IMR-90 (cell line): ENCODE measurements around the gene CLMP. TPM values are rescaled to one million over a fixed set of nuclear protein-coding genes. Genes with fewer than 3 reads are reported as not detected.

Experiments used
- ATAC-seq: fragments of 200-7000 bp; cut with Tn5 transposase; 2 replicates; pipeline ENCODE4 v1.9.1; 2020; ENCODE audit warnings: low read depth, mild to moderate bottlenecking, moderate library complexity
- BruUV-seq: library from RNA; stranded (reverse); fragments of 400-500 nt; replicated peaks from 2 replicates; lab custom pipeline; 2021; lab: Mats Ljungman, UMichigan
- CTCF ChIA-PET: fragments of 300-600 bp; formaldehyde crosslinking; extraction: SDS; loops from one replicate; lab custom pipeline; 2021; ENCODE audit warnings: antibody characterized with exemption; lab: Yijun Ruan, JAX
- POLR2A ChIA-PET: fragments of 300-600 bp; sonication (Branson Sonifier 250); formaldehyde crosslinking; loops from one replicate; lab custom pipeline; 2022; ENCODE audit warnings: antibody characterized with exemption; ENCODE audit not compliant: unreplicated experiment; lab: Charles Lee
- DNase-seq: peaks from one replicate; pipeline ENCODE4 v3.0.0; 2013
- H2AFZ ChIP-seq: replicated peaks from 2 replicates; pipeline ENCODE3; 2013; ENCODE audit warnings: low read length, mild to moderate bottlenecking; ENCODE audit not compliant: poor library complexity
- H2AK5ac ChIP-seq: 2 replicates; pipeline ENCODE4 v1.6.1; 2013; ENCODE audit warnings: low read depth, low read length, inconsistent platforms
- H2AK9ac ChIP-seq: replicated peaks from 2 replicates; pipeline ENCODE3; 2013; ENCODE audit warnings: mild to moderate bottlenecking, low read depth, low read length, moderate library complexity; ENCODE audit not compliant: poor library complexity
- H2BK120ac ChIP-seq: 2 replicates; pipeline ENCODE4 v1.6.1; 2013; ENCODE audit warnings: low read depth, low read length, inconsistent platforms
- H2BK15ac ChIP-seq: 3 replicates; pipeline ENCODE4 v1.6.1; 2013; ENCODE audit warnings: low read depth, low read length, inconsistent platforms
- H2BK20ac ChIP-seq: 2 replicates; pipeline ENCODE4 v1.6.1; 2013; ENCODE audit warnings: low read depth, mild to moderate bottlenecking, inconsistent platforms, low read length, moderate library complexity
- H2BK5ac ChIP-seq: 2 replicates; pipeline ENCODE4 v1.6.1; 2013; ENCODE audit warnings: mild to moderate bottlenecking, low read depth, low read length, inconsistent platforms; ENCODE audit not compliant: poor library complexity, severe bottlenecking
- H3K14ac ChIP-seq: replicated peaks from 2 replicates; pipeline ENCODE4 v1.6.1; 2013; ENCODE audit warnings: low read depth, low read length, inconsistent platforms
- H3K18ac ChIP-seq: 2 replicates; pipeline ENCODE4 v1.6.1; 2013; ENCODE audit warnings: low read depth, low read length, control low read depth
- H3K23ac ChIP-seq: 2 replicates; pipeline ENCODE4 v1.6.1; 2013; ENCODE audit warnings: low read depth, low read length, inconsistent platforms
- H3K27ac ChIP-seq: 2 replicates; pipeline ENCODE4 v1.5.1; 2013; ENCODE audit warnings: mild to moderate bottlenecking, control low read depth, low read length; ENCODE audit not compliant: insufficient read depth
- H3K27me3 ChIP-seq: 2 replicates; pipeline ENCODE4 v1.6.1; 2013; ENCODE audit warnings: low read length; ENCODE audit not compliant: control insufficient read depth, insufficient read depth
- H3K36me3 ChIP-seq: 2 replicates; pipeline ENCODE4 v1.6.1; 2013; ENCODE audit warnings: low read length, mixed read lengths; ENCODE audit not compliant: control insufficient read depth, insufficient read depth
- H3K4ac ChIP-seq: 2 replicates; pipeline ENCODE4 v1.6.1; 2013; ENCODE audit warnings: low read depth, low read length, inconsistent platforms
- H3K4me1 ChIP-seq: 2 replicates; pipeline ENCODE4 v1.6.1; 2013; ENCODE audit warnings: low read length, mixed read lengths; ENCODE audit not compliant: control insufficient read depth, insufficient read depth
- H3K4me2 ChIP-seq: 2 replicates; pipeline ENCODE4 v1.6.1; 2013; ENCODE audit warnings: low read depth, mild to moderate bottlenecking, control low read depth, low read length, moderate library complexity
- H3K4me3 ChIP-seq: 2 replicates; pipeline ENCODE4 v1.5.1; 2013; ENCODE audit warnings: low read depth, mild to moderate bottlenecking, control low read depth, low read length, moderate library complexity; ENCODE audit not compliant: insufficient read depth
- H3K56ac ChIP-seq: 2 replicates; pipeline ENCODE4 v1.6.1; 2013; ENCODE audit warnings: low read length, inconsistent platforms; ENCODE audit not compliant: insufficient read depth; ENCODE audit errors: extremely low read depth
- H3K79me1 ChIP-seq, 2 experiments: 2 replicates each; pipeline ENCODE4 v1.6.1; 2013; ENCODE audit warnings: low read length in 2 of 2, inconsistent platforms in 1 of 2, low read depth in 1 of 2
- H3K9ac ChIP-seq: 2 replicates; pipeline ENCODE4 v1.6.1; 2013; ENCODE audit warnings: low read depth, low read length, control low read depth
- H3K9me1 ChIP-seq: 2 replicates; pipeline ENCODE4 v1.6.1; 2013; ENCODE audit warnings: low read length, inconsistent platforms; ENCODE audit not compliant: insufficient read depth
- H3K9me3 ChIP-seq: 2 replicates; pipeline ENCODE4 v1.6.1; 2013; ENCODE audit warnings: low read length; ENCODE audit not compliant: control insufficient read depth, insufficient read depth
- H4K20me1 ChIP-seq: 2 replicates; pipeline ENCODE4 v1.6.1; 2013; ENCODE audit warnings: low read length, inconsistent platforms; ENCODE audit not compliant: insufficient read depth
- H4K5ac ChIP-seq: 2 replicates; pipeline ENCODE4 v1.6.1; 2013; ENCODE audit warnings: mild to moderate bottlenecking, low read depth, low read length, control low read depth
- H4K8ac ChIP-seq, 2 experiments: 2 replicates each; pipeline ENCODE4 v1.6.1; 2013; ENCODE audit warnings: low read depth in 2 of 2, low read length in 2 of 2, control low read depth in 1 of 2, inconsistent platforms in 1 of 2
- H4K91ac ChIP-seq: 2 replicates; pipeline ENCODE4 v1.6.1; 2013; ENCODE audit warnings: low read depth, low read length, inconsistent platforms; ENCODE audit not compliant: insufficient read depth
- FOS ChIP-seq: fragments of 150-350 bp; IDR thresholded peaks from 2 replicates; pipeline ENCODE4 v1.6.1; 2016; ENCODE audit warnings: low read depth, low read length
- MAZ ChIP-seq: IDR thresholded peaks from 2 replicates; pipeline ENCODE4 v1.6.1; 2012; ENCODE audit warnings: low read depth, mild to moderate bottlenecking, low read length, improper control_type of control experiment, moderate library complexity, borderline replicate concordance
- MXI1 ChIP-seq: IDR thresholded peaks from 2 replicates; pipeline ENCODE4 v1.6.1; 2012; ENCODE audit warnings: low read depth, mild to moderate bottlenecking, low read length, moderate library complexity, borderline replicate concordance
- NFE2L2 ChIP-seq: fragments of 150-350 bp; IDR thresholded peaks from 2 replicates; pipeline ENCODE4 v1.6.1; 2016; ENCODE audit warnings: low read depth, mild to moderate bottlenecking, low read length
- POLR2A ChIP-seq: IDR thresholded peaks from 2 replicates; pipeline ENCODE4 v1.6.1; 2012; ENCODE audit warnings: mild to moderate bottlenecking, low read depth, low read length
- RCOR1 ChIP-seq: IDR thresholded peaks from 2 replicates; pipeline ENCODE4 v1.6.1; 2012; ENCODE audit warnings: mild to moderate bottlenecking, low read length, improper control_type of control experiment; ENCODE audit not compliant: insufficient replicate concordance
- RFX5 ChIP-seq: IDR thresholded peaks from 2 replicates; pipeline ENCODE4 v1.8.0; 2012; ENCODE audit warnings: low read depth, mild to moderate bottlenecking, low read length, moderate library complexity
- SMC3 ChIP-seq: fragments of 150-350 bp; IDR thresholded peaks from 2 replicates; pipeline ENCODE4 v1.6.1; 2016; ENCODE audit warnings: low read depth, mild to moderate bottlenecking, antibody characterized with exemption, low read length, moderate library complexity
- WGBS, 2 experiments: methylation state at CpG; one replicate each; pipeline versions ENCODE4 v1.1.5 to v1.1.7; 2013; ENCODE audit warnings: missing lambda C conversion rate in 2 of 2; ENCODE audit not compliant: insufficient read length in 1 of 2; ENCODE audit errors: extremely low coverage in 2 of 2; 5-methylcytosine and 5-hydroxymethylcytosine counted together
- dilution Hi-C: fragments of 300-500 bp; cut with HindIII; formaldehyde crosslinking; loops from one replicate; pipeline ENCODE4 v1.14.3; 2018; ENCODE audit warnings: low sequenced_read_pairs; ENCODE audit not compliant: unreplicated experiment
- in situ Hi-C: fragments of 300-500 bp; cut with MboI; formaldehyde crosslinking; loops from 3 replicates; pipeline ENCODE4 v1.14.3; 2019; ENCODE audit warnings: low sequenced_read_pairs, inconsistent platforms, mixed read lengths
- intact Hi-C: fragments of 100-400 bp; cut with micrococcal nuclease; formaldehyde crosslinking; loops from 2 replicates; pipeline ENCODE4 v1.10.0; 2022
- polyA plus RNA-seq, 3 experiments: library from polyadenylated mRNA; depleted of rRNA; stranded (reverse); fragments of >200 nt; gene quantifications; 2 replicates each; pipeline ENCODE4 v1.2.3, GENCODE V29; 2012; ENCODE audit warnings: low replicate concordance in 1 of 3
- total RNA-seq: library from RNA; depleted of rRNA; stranded (reverse); fragments of >200 nt; gene quantifications from 2 replicates; pipeline ENCODE4 v1.2.3, GENCODE V29; 2012

The CLMP gene
- total and polyA plus RNA-seq, 2 of the 4 experiments (the other 2 are of a cell fraction) = 54.7 to 95.7 TPM

DNA sequence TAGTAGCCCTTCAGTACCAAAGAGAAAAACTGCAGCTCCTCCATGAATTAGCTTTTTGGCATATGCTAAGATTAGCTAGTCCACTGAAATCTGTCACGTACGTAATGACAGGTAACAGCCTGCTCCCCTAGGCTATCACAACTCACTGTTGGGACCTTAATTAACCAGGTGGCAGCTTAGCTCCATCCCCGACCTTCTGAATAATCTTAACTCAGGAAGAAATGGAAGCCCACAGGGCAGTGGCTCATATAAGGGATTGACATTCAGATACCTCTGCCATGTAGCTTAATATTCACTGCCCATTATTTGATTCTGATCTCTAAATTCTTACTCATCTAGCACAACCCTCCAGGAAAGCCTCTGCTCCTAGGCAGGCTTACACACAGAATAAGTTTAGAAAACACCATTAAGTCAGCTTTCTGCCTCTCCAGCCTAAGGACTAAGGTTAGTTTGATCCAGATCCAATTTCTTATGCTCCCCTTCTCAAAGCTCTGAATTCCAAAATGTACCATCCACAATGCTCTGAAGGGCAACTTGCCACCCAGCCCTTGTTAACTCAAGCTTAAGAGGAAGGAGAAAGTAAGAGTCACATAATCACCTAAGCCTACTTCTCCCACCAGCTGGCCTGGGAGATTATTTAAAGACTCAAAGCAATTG lies 138.1 kb downstream of the CLMP start:
- no peaks in the 10 kb centered on the region for H3K9me3 ChIP-seq
- H3K4ac ChIP-seq = no peak overlapping the region
- no peak overlapping the region for H4K5ac ChIP-seq
- DNase-seq (no peak), ATAC-seq (no peak)
- no peak overlapping the region for H2AFZ ChIP-seq
- no peak overlapping the region for H2BK15ac ChIP-seq
- no peak overlapping the region for H2AK5ac ChIP-seq
- peaks cover 61% of the 10 kb centered on the region for H3K36me3 ChIP-seq
- H3K4me2 ChIP-seq = no peak overlapping the region
- intact Hi-C loops = no loop called here
- H2BK20ac ChIP-seq = no peak overlapping the region
- CTCF ChIA-PET = interaction anchor here (1.0 kb wide), 1 partner anchor 10 kb away, joined by 3 read pairs; no protein-coding TSS in a partner anchor
- no peaks in the 10 kb centered on the region; the same call in 1 of the 2 replicates for H3K4me1 ChIP-seq
- peak overlapping the region; percentile 29 for H3K23ac ChIP-seq
- in situ Hi-C loops = no loop called here
- dilution Hi-C loops = no loop called here
- POLR2A ChIA-PET = no interaction called here
- H3K27ac ChIP-seq = no peak overlapping the region
- peaks cover 25 to 36% of the 10 kb centered on the region in 2 experiments; a peak in 3 of 4 replicates for H3K79me1 ChIP-seq
- no peak overlapping the region for H3K18ac ChIP-seq
- no peak overlapping the region; a peak in 1 of 4 replicates for H4K8ac ChIP-seq
- no peak overlapping the region for H3K56ac ChIP-seq
- H3K9me1 ChIP-seq = peaks cover 6% of the 10 kb centered on the region; the same call in 1 of the 2 replicates
- TF ChIP-seq POLR2A (no peak; the same call in 1 of the 2 replicates), MXI1 (no peak), MAZ (no peak), RFX5 (no peak), NFE2L2 (no peak), FOS (no peak), SMC3 (no peak), RCOR1 (no peak)
- peaks cover 89% of the 10 kb centered on the region for H4K20me1 ChIP-seq
- H3K14ac ChIP-seq = no peak overlapping the region
- WGBS, 2 experiments = no CpG with 5 or more reads among the region's 3 CpGs
- H3K4me3 ChIP-seq = no peak overlapping the region
- BruUV-seq = no TSS peak
- H3K27me3 ChIP-seq = no peaks in the 10 kb centered on the region
- no peak overlapping the region for H4K91ac ChIP-seq
- H3K9ac ChIP-seq = no peak overlapping the region
- H2AK9ac ChIP-seq = no peak overlapping the region
- H2BK120ac ChIP-seq = no peak overlapping the region
- H2BK5ac ChIP-seq = no peak overlapping the region
